Astrocyte (in vitro differentiated cells and primary cell): ENCODE results near the gene TLL2. TPM values are rescaled to one million over a fixed set of nuclear protein-coding genes. Genes with fewer than 3 reads are reported as not detected.

Source experiments
- DNase-seq: peaks from one replicate; pipeline ENCODE4 v3.0.0-alpha.2; 2010; ENCODE audit warnings: low read depth
- FAIRE-seq: peaks from 2 replicates; lab custom pipeline; 2011; peaks lifted over from hg19 to GRCh38; lab: Jason Lieb, UNC
- H2AFZ ChIP-seq: 2 replicates; pipeline ENCODE4 v1.6.0; 2012; ENCODE audit warnings: low read depth, low read length, inconsistent platforms
- H3K27ac ChIP-seq: 2 replicates; pipeline ENCODE4 v1.5.1; 2011; ENCODE audit warnings: low read depth, low read length, inconsistent platforms
- H3K27me3 ChIP-seq: 2 replicates; pipeline ENCODE4 v1.6.0; 2011; ENCODE audit warnings: low read length, inconsistent platforms; ENCODE audit not compliant: insufficient read depth
- H3K36me3 ChIP-seq: 2 replicates; pipeline ENCODE4 v1.5.1; 2011; ENCODE audit warnings: low read length, inconsistent platforms; ENCODE audit not compliant: insufficient read depth
- H3K4me1 ChIP-seq: 2 replicates; pipeline ENCODE4 v1.5.1; 2011; ENCODE audit warnings: low read length, inconsistent platforms; ENCODE audit not compliant: insufficient read depth
- H3K4me2 ChIP-seq: 2 replicates; pipeline ENCODE4 v1.6.0; 2012; ENCODE audit warnings: low read length, inconsistent platforms
- H3K4me3 ChIP-seq: 2 replicates; pipeline ENCODE4 v1.5.1; 2011; ENCODE audit warnings: low read depth, mild to moderate bottlenecking, low read length, inconsistent platforms; ENCODE audit not compliant: insufficient read depth
- H3K79me2 ChIP-seq: 2 replicates; pipeline ENCODE4 v1.6.0; 2012; ENCODE audit warnings: mild to moderate bottlenecking, low read length, inconsistent platforms; ENCODE audit not compliant: insufficient read depth
- H3K9ac ChIP-seq: 2 replicates; pipeline ENCODE4 v1.6.0; 2012; ENCODE audit warnings: mild to moderate bottlenecking, low read length, inconsistent platforms
- H3K9me3 ChIP-seq: 2 replicates; pipeline ENCODE4 v1.5.1; 2012; ENCODE audit warnings: low read depth, mild to moderate bottlenecking, low read length, inconsistent platforms; ENCODE audit not compliant: insufficient read depth
- H4K20me1 ChIP-seq: 2 replicates; pipeline ENCODE4 v1.6.0; 2012; ENCODE audit warnings: low read length, inconsistent platforms; ENCODE audit not compliant: insufficient read depth
- H3K27ac Mint-ChIP-seq: one replicate; pipeline ENCODE4 v1.8.0; 2021; ENCODE audit warnings: mild to moderate bottlenecking, mixed read lengths; ENCODE audit not compliant: unreplicated experiment
- H3K27me3 Mint-ChIP-seq: one replicate; pipeline ENCODE4 v1.8.0; 2021; ENCODE audit warnings: low read depth, mixed read lengths; ENCODE audit not compliant: unreplicated experiment
- H3K36me3 Mint-ChIP-seq: one replicate; pipeline ENCODE4 v1.8.0; 2021; ENCODE audit warnings: low read depth, mixed read lengths; ENCODE audit not compliant: unreplicated experiment
- H3K4me1 Mint-ChIP-seq: one replicate; pipeline ENCODE4 v1.8.0; 2021; ENCODE audit warnings: low read depth, mixed read lengths; ENCODE audit not compliant: unreplicated experiment
- H3K4me3 Mint-ChIP-seq: one replicate; pipeline ENCODE4 v1.8.0; 2021; ENCODE audit warnings: mild to moderate bottlenecking, moderate library complexity, mixed read lengths; ENCODE audit not compliant: unreplicated experiment
- H3K9me3 Mint-ChIP-seq: one replicate; pipeline ENCODE4 v1.8.0; 2021; ENCODE audit warnings: mild to moderate bottlenecking, mixed read lengths; ENCODE audit not compliant: unreplicated experiment
- EZH2 ChIP-seq: IDR thresholded peaks from 2 replicates; pipeline ENCODE4 v1.6.1; 2012; ENCODE audit warnings: mild to moderate bottlenecking, low read length, inconsistent platforms; ENCODE audit not compliant: insufficient read depth
- total RNA-seq: library from RNA; stranded (reverse); gene quantifications from 2 replicates; pipeline ENCODE4 v1.2.1, GENCODE V29; 2021
- TF ChIP-seq, protein P1 (sequence below): IDR thresholded peaks from 2 replicates; pipeline ENCODE4 v1.5.1; 2011; ENCODE audit warnings: low read depth, mild to moderate bottlenecking, inconsistent platforms, low read length, moderate library complexity; ENCODE audit not compliant: insufficient read depth

Gene TLL2
- total RNA-seq, 1 donor from 2014 or later: 7.6 TPM

DNA sequence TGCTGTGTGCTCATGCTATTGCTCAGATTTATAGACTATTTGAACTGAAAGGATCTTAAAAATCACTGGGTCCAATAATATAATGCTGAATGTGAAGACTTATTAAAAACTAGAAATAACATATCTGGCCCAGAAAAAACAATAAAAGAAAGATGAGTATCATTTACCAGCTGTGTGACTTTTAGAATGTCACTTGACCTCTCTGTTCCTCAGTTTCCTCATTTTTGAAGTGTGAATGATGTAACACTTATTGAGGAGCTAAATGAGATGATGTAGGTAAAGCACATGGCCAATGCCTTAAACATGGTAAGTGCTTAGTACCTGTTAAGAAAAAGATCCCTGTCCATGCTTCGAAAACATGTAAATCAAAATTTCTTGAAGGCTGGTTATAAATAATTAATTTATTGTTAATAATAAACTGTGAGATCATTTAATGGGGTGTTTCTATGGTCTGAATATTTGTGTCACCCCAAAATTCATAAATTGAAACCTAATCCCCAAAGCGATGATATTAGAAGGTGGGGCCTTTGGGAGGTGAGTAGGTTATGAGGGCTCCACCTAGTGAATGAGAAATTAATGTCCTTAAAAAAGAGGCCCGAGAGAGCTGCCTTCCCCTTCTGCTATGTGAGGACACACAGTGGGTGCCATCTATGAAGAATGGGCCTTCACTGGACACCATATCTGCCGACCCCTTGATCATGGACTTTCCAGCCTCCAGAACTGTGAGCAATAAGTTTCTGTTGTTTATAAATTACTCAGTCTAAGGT lies 196.5 kb downstream of the TLL2 start:
- Mint-ChIP-seq H3K9me3 (no peaks in the 10 kb centered on the region), H3K27me3 (peaks cover 1% of the 10 kb centered on the region), H3K27ac (no peak overlapping the region), H3K36me3 (no peaks in the 10 kb centered on the region), H3K4me3 (no peak overlapping the region), H3K4me1 (peaks cover 7% of the 10 kb centered on the region)
- Histone ChIP-seq H3K4me2 (no peak overlapping the region), H2AFZ (no peak overlapping the region), H4K20me1 (no peaks in the 10 kb centered on the region), H3K9me3 (no peaks in the 10 kb centered on the region), H3K4me3 (no peak overlapping the region), H3K79me2 (no peaks in the 10 kb centered on the region), H3K9ac (no peak overlapping the region), H3K4me1 (no peaks in the 10 kb centered on the region), H3K36me3 (no peaks in the 10 kb centered on the region), H3K27me3 (peaks cover 4% of the 10 kb centered on the region), H3K27ac (no peak overlapping the region)
- no peak for FAIRE-seq
- no peak for DNase-seq
- TF ChIP-seq, protein P1, sequence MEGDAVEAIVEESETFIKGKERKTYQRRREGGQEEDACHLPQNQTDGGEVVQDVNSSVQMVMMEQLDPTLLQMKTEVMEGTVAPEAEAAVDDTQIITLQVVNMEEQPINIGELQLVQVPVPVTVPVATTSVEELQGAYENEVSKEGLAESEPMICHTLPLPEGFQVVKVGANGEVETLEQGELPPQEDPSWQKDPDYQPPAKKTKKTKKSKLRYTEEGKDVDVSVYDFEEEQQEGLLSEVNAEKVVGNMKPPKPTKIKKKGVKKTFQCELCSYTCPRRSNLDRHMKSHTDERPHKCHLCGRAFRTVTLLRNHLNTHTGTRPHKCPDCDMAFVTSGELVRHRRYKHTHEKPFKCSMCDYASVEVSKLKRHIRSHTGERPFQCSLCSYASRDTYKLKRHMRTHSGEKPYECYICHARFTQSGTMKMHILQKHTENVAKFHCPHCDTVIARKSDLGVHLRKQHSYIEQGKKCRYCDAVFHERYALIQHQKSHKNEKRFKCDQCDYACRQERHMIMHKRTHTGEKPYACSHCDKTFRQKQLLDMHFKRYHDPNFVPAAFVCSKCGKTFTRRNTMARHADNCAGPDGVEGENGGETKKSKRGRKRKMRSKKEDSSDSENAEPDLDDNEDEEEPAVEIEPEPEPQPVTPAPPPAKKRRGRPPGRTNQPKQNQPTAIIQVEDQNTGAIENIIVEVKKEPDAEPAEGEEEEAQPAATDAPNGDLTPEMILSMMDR: no peak
- TF ChIP-seq EZH2: no peak

Other genes starting within 250 kb of the TLL2 start
- gene BLNK, start 242.4 kb downstream of the TLL2 start, total RNA-seq: not detected in 2 replicates
- gene DNTT, start 209.5 kb downstream of the TLL2 start, total RNA-seq: not detected in 2 replicates
- gene OPALIN, start 154.9 kb downstream of the TLL2 start, total RNA-seq: not detected in 2 replicates
- 198 and 200 TPM in 2 replicates for gene TM9SF3, start 73.1 kb upstream of the TLL2 start, total RNA-seq
- 6.7 and 9.3 TPM in 2 replicates for gene PIK3AP1, start 206.6 kb upstream of the TLL2 start, total RNA-seq